ENCODE data around the gene COL7A1. TPM values are rescaled to one million over a fixed set of nuclear protein-coding genes. Genes with fewer than 3 reads are reported as not detected.

COL7A1 gene
- total and polyA plus RNA-seq, 3 experiments from 2014 or later: 0.59 to 0.93 TPM; not detected in 1

Other genes starting within 250 kb of the COL7A1 start
- gene FBXW12, start 223.1 kb downstream of the COL7A1 start, total RNA-seq: not detected
- not detected for gene FBXW12, start 223.1 kb downstream of the COL7A1 start, polyA plus RNA-seq
- gene PLXNB1, start 165.2 kb downstream of the COL7A1 start, total RNA-seq: 1 to 10 TPM; 3.1 to 5.5 TPM
- 0.30 TPM for gene PLXNB1, start 165.2 kb downstream of the COL7A1 start, polyA plus RNA-seq
- 10 to 100 TPM; 24.2 to 26.0 TPM for gene CCDC51, start 155.2 kb downstream of the COL7A1 start, total RNA-seq
- gene CCDC51, start 155.2 kb downstream of the COL7A1 start, polyA plus RNA-seq: 11.3 TPM
- gene TMA7, start 155.1 kb downstream of the COL7A1 start, total RNA-seq: 100 to 1,000 TPM; 420 to 494 TPM
- gene TMA7, start 155.1 kb downstream of the COL7A1 start, polyA plus RNA-seq: 826 TPM
- 10 to 100 TPM; 22.1 to 22.8 TPM for gene ATRIP, start 148.6 kb downstream of the COL7A1 start, total RNA-seq
- gene ATRIP, start 148.6 kb downstream of the COL7A1 start, polyA plus RNA-seq: 13.4 TPM
- gene SHISA5, start 91.2 kb downstream of the COL7A1 start, total RNA-seq: 100 to 1,000 TPM; 102 TPM
- gene SHISA5, start 91.2 kb downstream of the COL7A1 start, polyA plus RNA-seq: 470 TPM
- gene PFKFB4, start 38.5 kb downstream of the COL7A1 start, total RNA-seq: 1 to 10 TPM; 1.8 to 2.2 TPM
- gene PFKFB4, start 38.5 kb downstream of the COL7A1 start, polyA plus RNA-seq: 1.3 TPM
- gene UCN2, start 31.5 kb downstream of the COL7A1 start, total RNA-seq: not detected
- not detected for gene UCN2, start 31.5 kb downstream of the COL7A1 start, polyA plus RNA-seq
- 100 to 1,000 TPM; 244 to 245 TPM for gene UQCRC1, start 14.3 kb upstream of the COL7A1 start, total RNA-seq
- 172 TPM for gene UQCRC1, start 14.3 kb upstream of the COL7A1 start, polyA plus RNA-seq
- not detected for gene TMEM89, start 26.4 kb upstream of the COL7A1 start, total RNA-seq
- gene TMEM89, start 26.4 kb upstream of the COL7A1 start, polyA plus RNA-seq: not detected
- 10 to 100 TPM; 26.4 to 28.6 TPM for gene SLC26A6, start 40.1 kb upstream of the COL7A1 start, total RNA-seq
- gene SLC26A6, start 40.1 kb upstream of the COL7A1 start, polyA plus RNA-seq: 4.9 TPM
- 10 to 100 TPM; 19.3 TPM for gene CELSR3, start 67.6 kb upstream of the COL7A1 start, total RNA-seq
- gene CELSR3, start 67.6 kb upstream of the COL7A1 start, polyA plus RNA-seq: 0.41 TPM
- 10 to 100 TPM; 29.2 to 30.2 TPM for gene NCKIPSD, start 90.6 kb upstream of the COL7A1 start, total RNA-seq
- gene NCKIPSD, start 90.6 kb upstream of the COL7A1 start, polyA plus RNA-seq: 11.0 TPM
- gene IP6K2, start 121.9 kb upstream of the COL7A1 start, total RNA-seq: 10 to 100 TPM; 43.9 to 47.1 TPM
- 50.5 TPM for gene IP6K2, start 121.9 kb upstream of the COL7A1 start, polyA plus RNA-seq